ENCODE data around the gene ZFP90. TPM values are rescaled to one million over a fixed set of nuclear protein-coding genes. Genes with fewer than 3 reads are reported as not detected.

The ZFP90 gene
- total and polyA plus RNA-seq, 2 donors (not counting 1 experiment from before 2014, with no cell fraction given) = 18.7 to 42.8 TPM

GRCh38 chr16:68528686-68529379, 10.3 kb upstream of the ZFP90 start:
- no peaks in the 10 kb centered on the region for H3K36me3 ChIP-seq (ENCODE audit: control insufficient read depth, insufficient read depth, low read length)
- no peaks in the 10 kb centered on the region for H3K27me3 ChIP-seq (ENCODE audit: control insufficient read depth, insufficient read depth, low read length)
- H3K9me3 ChIP-seq (ENCODE audit: control insufficient read depth, insufficient read depth, low read depth, low read length) = no peaks in the 10 kb centered on the region
- H3K79me2 ChIP-seq (ENCODE audit: control insufficient read depth, insufficient read depth, low read length) = no peaks in the 10 kb centered on the region
- H3K4me1 ChIP-seq (ENCODE audit: control insufficient read depth, extremely low read depth, insufficient read depth, low read length) = peaks cover 4% of the 10 kb centered on the region
- DNase-seq (ENCODE audit: low read depth in 2 of 2) = peak; percentile 59 to 71
- H4K20me1 ChIP-seq (ENCODE audit: control insufficient read depth, extremely low read depth, insufficient read depth, low read length) = no peaks in the 10 kb centered on the region
- no peak overlapping the region for H3K9ac ChIP-seq (ENCODE audit: insufficient read depth, low read length)
- TF ChIP-seq CTCF (conservative IDR thresholded peaks at IDR 0.05 in 1 of 2, IDR thresholded peaks at IDR 0.05 in 1 of 2; ENCODE audit: low read depth in 1 of 2, low read length in 2 of 2) (peak; percentile 57 to 95), EZH2 (IDR thresholded peaks at IDR 0.05; ENCODE audit: low read length, missing control alignments) (no peak)
- peak overlapping the region; percentile 46 for H3K4me2 ChIP-seq (ENCODE audit: extremely low read depth, insufficient read depth, low read length)
- peak overlapping the region; percentile 15 for H2AFZ ChIP-seq (ENCODE audit: low read length)
- H3K27ac ChIP-seq (ENCODE audit: insufficient read depth, low read length) = no peak overlapping the region
- peak overlapping the region in 2 of 4 experiments; percentile 38 to 40 for H3K4me3 ChIP-seq (replicated peaks in 1 of 4; ENCODE audit: control extremely low read depth in 1 of 4, insufficient read depth in 1 of 4, low read depth in 3 of 4, low read length in 4 of 4)

- DNase-seq (ENCODE audit: low read depth in 2 of 2) = no peak
- peaks cover 4% of the 10 kb centered on the region for H3K4me1 ChIP-seq (ENCODE audit: control insufficient read depth, extremely low read depth, insufficient read depth, low read length)
- H3K4me2 ChIP-seq (ENCODE audit: extremely low read depth, insufficient read depth, low read length) = peak overlapping the region; percentile 91
- H3K9ac ChIP-seq (ENCODE audit: insufficient read depth, low read length) = no peak overlapping the region
- no peaks in the 10 kb centered on the region for H3K36me3 ChIP-seq (ENCODE audit: control insufficient read depth, insufficient read depth, low read length)
- no peaks in the 10 kb centered on the region for H3K9me3 ChIP-seq (ENCODE audit: control insufficient read depth, insufficient read depth, low read depth, low read length)
- TF ChIP-seq EZH2 (IDR thresholded peaks at IDR 0.05; ENCODE audit: low read length, missing control alignments) = no peak
- TF ChIP-seq CTCF (conservative IDR thresholded peaks at IDR 0.05 in 1 of 2, IDR thresholded peaks at IDR 0.05 in 1 of 2; ENCODE audit: low read depth in 1 of 2, low read length in 2 of 2) = no peak
- no peaks in the 10 kb centered on the region for H4K20me1 ChIP-seq (ENCODE audit: control insufficient read depth, extremely low read depth, insufficient read depth, low read length)
- H3K27ac ChIP-seq (ENCODE audit: insufficient read depth, low read length) = no peak overlapping the region
- peak overlapping the region; percentile 94 for H2AFZ ChIP-seq (ENCODE audit: low read length)
- H3K27me3 ChIP-seq (ENCODE audit: control insufficient read depth, insufficient read depth, low read length) = no peaks in the 10 kb centered on the region
- H3K4me3 ChIP-seq (replicated peaks in 1 of 4; ENCODE audit: control extremely low read depth in 1 of 4, insufficient read depth in 1 of 4, low read depth in 3 of 4, low read length in 4 of 4) = peak overlapping the region; percentile 63 to 83 (median 78)
- no peaks in the 10 kb centered on the region for H3K79me2 ChIP-seq (ENCODE audit: control insufficient read depth, insufficient read depth, low read length)
Measured at GRCh38 chr16:68529608-68529930, 9.5 kb upstream of the ZFP90 start.

- Histone ChIP-seq H3K9ac (ENCODE audit: insufficient read depth, low read length) (peak overlapping the region; percentile 52), H4K20me1 (ENCODE audit: control insufficient read depth, extremely low read depth, insufficient read depth, low read length) (no peaks in the 10 kb centered on the region), H3K27ac (ENCODE audit: insufficient read depth, low read length) (no peak overlapping the region), H2AFZ (ENCODE audit: low read length) (peak overlapping the region; percentile 94), H3K9me3 (ENCODE audit: control insufficient read depth, insufficient read depth, low read depth, low read length) (no peaks in the 10 kb centered on the region), H3K79me2 (ENCODE audit: control insufficient read depth, insufficient read depth, low read length) (no peaks in the 10 kb centered on the region), H3K4me3 (replicated peaks in 1 of 4; ENCODE audit: control extremely low read depth in 1 of 4, insufficient read depth in 1 of 4, low read depth in 3 of 4, low read length in 4 of 4) (peak overlapping the region; percentile 63 to 83 (median 78)), H3K4me1 (ENCODE audit: control insufficient read depth, extremely low read depth, insufficient read depth, low read length) (peaks cover 4% of the 10 kb centered on the region), H3K27me3 (ENCODE audit: control insufficient read depth, insufficient read depth, low read length) (no peaks in the 10 kb centered on the region), H3K36me3 (ENCODE audit: control insufficient read depth, insufficient read depth, low read length) (no peaks in the 10 kb centered on the region), H3K4me2 (ENCODE audit: extremely low read depth, insufficient read depth, low read length) (peak overlapping the region; percentile 91)
- peak; percentile 81 to 83 for DNase-seq (ENCODE audit: low read depth in 2 of 2)
- TF ChIP-seq CTCF (conservative IDR thresholded peaks at IDR 0.05 in 1 of 2, IDR thresholded peaks at IDR 0.05 in 1 of 2; ENCODE audit: low read depth in 1 of 2, low read length in 2 of 2) = no peak
- TF ChIP-seq EZH2 (IDR thresholded peaks at IDR 0.05; ENCODE audit: low read length, missing control alignments) = no peak
Measured at GRCh38 chr16:68529931-68530701, 9.0 kb upstream of the ZFP90 start.
